H1 (cell line): ENCODE data around the gene LSM6. TPM values are rescaled to one million over a fixed set of nuclear protein-coding genes. Genes with fewer than 3 reads are reported as not detected.

Source experiments
- BRCA1 ChIP-seq: IDR thresholded peaks from 2 replicates; pipeline ENCODE4 v1.6.1; 2012; ENCODE audit warnings: low read depth, low read length, improper control_type of control experiment
- GTF2F1 ChIP-seq: IDR thresholded peaks from 2 replicates; pipeline ENCODE4 v1.6.1; 2012; ENCODE audit warnings: low read depth, low read length, improper control_type of control experiment, borderline replicate concordance
- HDAC2 ChIP-seq, 2 experiments: fragments of 300-600 bp in 1 of 2; sonication (generic) in 1 of 2; IDR thresholded peaks; 2 replicates each; pipeline ENCODE4 v1.6.1; 2011 to 2012; ENCODE audit warnings: low read depth in 2 of 2, low read length in 2 of 2, mild to moderate bottlenecking in 2 of 2, moderate library complexity in 2 of 2, borderline replicate concordance in 1 of 2, inconsistent platforms in 1 of 2
- JUN ChIP-seq: IDR thresholded peaks from 2 replicates; pipeline ENCODE4 v1.6.1; 2011; ENCODE audit warnings: low read depth, mild to moderate bottlenecking, improper control_type of control experiment, low read length
- RBBP5 ChIP-seq: IDR thresholded peaks from 2 replicates; pipeline ENCODE4 v1.7.1; 2012; ENCODE audit warnings: low read depth, mild to moderate bottlenecking, inconsistent platforms, low read length, moderate library complexity, borderline replicate concordance
- RFX5 ChIP-seq: IDR thresholded peaks from 2 replicates; pipeline ENCODE4 v1.6.1; 2011; ENCODE audit warnings: low read depth, low read length, improper control_type of control experiment, borderline replicate concordance
- SRF ChIP-seq: IDR thresholded peaks from 2 replicates; pipeline ENCODE4 v1.6.1; 2011; ENCODE audit warnings: mild to moderate bottlenecking, low read depth, low read length, moderate library complexity
- SUZ12 ChIP-seq: fragments of 200-600 bp; sonication (generic); IDR thresholded peaks from 2 replicates; pipeline ENCODE4 v1.6.1; 2012; ENCODE audit warnings: mild to moderate bottlenecking, inconsistent platforms, low read length, moderate library complexity, mixed read lengths
- polyA plus RNA-seq, 7 experiments: library from polyadenylated mRNA; depleted of rRNA in 3 of 7; stranded (reverse) in 5 of 7; unstranded in 2 of 7; fragments of >200 nt in 5 of 7; fragments of 200-250 nt in 2 of 7; gene quantifications; 1 replicate in 5 of 7; 2 replicates in 1 of 7; 4 replicates in 1 of 7; pipeline versions ENCODE4 v1.2.1 to v1.2.3, GENCODE V29; 2011 to 2013; ENCODE audit warnings: missing spikeins in 2 of 7, mixed read lengths in 2 of 7
- total RNA-seq: library from RNA; stranded (reverse); fragmentation: NEBNext Ultra II Directional; extraction: Animal tissue kit (Norgen Biotek cat#: 25700); gene quantifications from 2 replicates; pipeline ENCODE4 v1.2.1, GENCODE V29; 2021

Gene LSM6
- total and polyA plus RNA-seq, 2 of the 8 experiments (the other 6 are each of a cell fraction or from before 2014, with no cell fraction given), result 40.2 to 63.4 TPM

DNA sequence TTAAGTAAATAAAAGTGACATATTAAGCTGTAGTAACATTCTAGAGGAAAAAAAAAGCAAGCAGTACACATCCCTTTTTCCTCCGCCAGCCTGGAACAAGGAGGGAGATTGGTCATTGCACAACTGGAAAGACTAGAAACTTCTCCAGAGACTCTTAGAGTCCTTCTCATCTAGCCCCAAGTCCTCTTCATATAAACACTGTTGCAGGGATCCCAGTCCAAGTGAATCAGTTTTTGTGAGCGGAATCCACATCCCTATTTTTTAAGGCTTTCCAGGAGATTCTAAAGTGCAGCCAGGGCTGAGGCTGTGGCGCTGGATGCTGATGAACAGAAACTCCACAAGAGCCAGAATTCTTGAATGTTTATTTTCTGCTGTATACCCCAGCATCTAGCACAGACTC lies 62.6 kb downstream of the LSM6 start (continued):
- TF ChIP-seq SRF (no peak), GTF2F1 (no peak), JUN (no peak), RFX5 (no peak), RBBP5 (no peak), SUZ12 (no peak), BRCA1 (no peak), HDAC2 (IDR thresholded peaks at IDR 0.05; ENCODE audit: borderline replicate concordance in 1 of 2, low read depth in 2 of 2, low read length in 2 of 2) (no peak)

Other genes starting within 250 kb of the LSM6 start
- gene ZNF827, start 236.9 kb upstream of the LSM6 start, total RNA-seq, result 23.2 and 25.3 TPM in 2 replicates
- 26.2 and 39.9 TPM in 2 replicates for gene ZNF827, start 236.9 kb upstream of the LSM6 start, polyA plus RNA-seq (2011; rRNA removed)
- not detected in 2 replicates for gene REELD1, start 38.8 kb downstream of the LSM6 start, total RNA-seq
- 0.03 TPM in 2 replicates for gene REELD1, start 38.8 kb downstream of the LSM6 start, polyA plus RNA-seq (2011; rRNA removed)